Measurements from ENCODE around the gene PAX2.

PAX2 gene

DNA sequence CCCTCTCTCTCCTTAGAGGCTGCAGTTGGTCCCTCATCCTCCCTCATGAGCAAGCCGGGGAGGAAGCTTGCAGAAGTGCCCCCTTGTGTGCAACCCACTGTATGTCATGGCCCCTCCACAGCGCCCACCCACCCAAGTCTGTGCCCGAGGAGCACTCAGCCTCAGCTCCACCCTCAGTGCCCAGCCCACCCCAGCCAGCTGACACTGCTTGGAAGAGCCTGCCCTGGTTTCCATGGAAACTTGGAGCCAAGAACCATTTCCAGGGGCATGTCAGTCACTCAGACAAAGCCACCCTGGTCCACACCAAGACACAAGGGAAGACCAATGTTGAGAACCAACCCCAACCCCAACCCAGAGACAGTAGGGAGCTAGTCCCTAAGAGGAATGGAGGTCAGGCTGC, 79.5 kb downstream of the PAX2 start:
- Histone ChIP-seq H3K4me1 (ENCODE audit: control insufficient read depth, insufficient read depth, low read length, poor library complexity, severe bottlenecking) (peaks cover 24% of the 10 kb centered on the region), H3K9me3 (ENCODE audit: control insufficient read depth, low read length) (no peaks in the 10 kb centered on the region), H3K4me3 (ENCODE audit: extremely low read depth, insufficient read depth, low read length, poor library complexity, severe bottlenecking) (no peak overlapping the region), H3K27ac (ENCODE audit: low read depth, low read length, severe bottlenecking) (no peak overlapping the region), H3K36me3 (ENCODE audit: control insufficient read depth, insufficient read depth, low read length) (no peaks in the 10 kb centered on the region)
- WGBS, 2 experiments (ENCODE audit: insufficient coverage in 2 of 2), result 44 to 71% methylated on average over 1 to 2 of the region's 3 CpGs

GRCh38 chr10:100825325-100825875, 80.0 kb downstream of the PAX2 start:
- Histone ChIP-seq H3K4me3 (ENCODE audit: extremely low read depth, insufficient read depth, low read length, poor library complexity, severe bottlenecking) (no peak overlapping the region), H3K36me3 (ENCODE audit: control insufficient read depth, insufficient read depth, low read length) (no peaks in the 10 kb centered on the region), H3K27ac (ENCODE audit: low read depth, low read length, severe bottlenecking) (no peak overlapping the region), H3K9me3 (ENCODE audit: control insufficient read depth, low read length) (no peaks in the 10 kb centered on the region), H3K4me1 (ENCODE audit: control insufficient read depth, insufficient read depth, low read length, poor library complexity, severe bottlenecking) (peaks cover 29% of the 10 kb centered on the region)
- WGBS, 2 experiments (ENCODE audit: insufficient coverage in 2 of 2), result 7 to 14% methylated on average over 1 of the region's 2 CpGs

DNA sequence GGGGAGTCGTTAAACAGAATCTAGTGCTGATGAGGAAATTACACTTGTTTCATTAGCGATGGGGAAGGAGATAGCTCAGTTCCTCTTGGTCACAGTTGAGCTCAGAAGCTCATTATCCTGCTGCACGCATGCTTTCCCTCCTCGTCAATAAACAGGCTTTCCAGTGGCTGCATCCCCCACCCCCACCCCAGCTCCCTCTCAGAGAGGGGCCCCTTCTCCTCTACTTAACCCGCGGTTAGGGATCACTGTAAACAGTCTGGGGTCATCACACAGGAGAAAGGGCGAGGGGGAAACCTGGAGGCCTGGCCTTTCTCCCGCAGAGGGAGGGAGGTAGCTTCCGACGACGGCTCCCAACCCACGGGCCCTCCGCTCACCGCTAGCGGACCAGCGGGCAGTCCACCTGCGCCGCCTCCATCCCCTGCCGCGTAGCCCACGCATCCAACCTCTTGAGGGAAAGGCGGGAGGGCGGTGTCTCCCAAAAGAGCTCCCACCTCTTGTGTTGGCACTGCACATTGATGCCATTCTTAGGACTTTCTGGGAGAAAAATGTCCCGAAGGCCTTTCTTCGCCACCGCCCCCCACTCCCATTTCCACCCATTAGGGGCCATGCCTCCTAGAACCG, 80.8 kb downstream of the PAX2 start:
- H3K36me3 ChIP-seq (ENCODE audit: control insufficient read depth, insufficient read depth, low read length), result no peaks in the 10 kb centered on the region
- peak overlapping the region; percentile 1 for H3K4me3 ChIP-seq (ENCODE audit: extremely low read depth, insufficient read depth, low read length, poor library complexity, severe bottlenecking)
- H3K9me3 ChIP-seq (ENCODE audit: control insufficient read depth, low read length), result no peaks in the 10 kb centered on the region
- peaks cover 29% of the 10 kb centered on the region for H3K4me1 ChIP-seq (ENCODE audit: control insufficient read depth, insufficient read depth, low read length, poor library complexity, severe bottlenecking)
- H3K27ac ChIP-seq (ENCODE audit: low read depth, low read length, severe bottlenecking), result no peak overlapping the region
- WGBS, 2 experiments (ENCODE audit: insufficient coverage in 2 of 2), result 6 to 10% methylated on average over 11 to 26 of the region's 27 CpGs

- Histone ChIP-seq H3K4me1 (ENCODE audit: control insufficient read depth, insufficient read depth, low read length, poor library complexity, severe bottlenecking) (peaks cover 29% of the 10 kb centered on the region), H3K9me3 (ENCODE audit: control insufficient read depth, low read length) (no peaks in the 10 kb centered on the region), H3K36me3 (ENCODE audit: control insufficient read depth, insufficient read depth, low read length) (no peaks in the 10 kb centered on the region), H3K4me3 (ENCODE audit: extremely low read depth, insufficient read depth, low read length, poor library complexity, severe bottlenecking) (peak overlapping the region; percentile 33), H3K27ac (ENCODE audit: low read depth, low read length, severe bottlenecking) (no peak overlapping the region)
- 4 to 8% methylated on average over 23 to 39 of the region's 41 CpGs for WGBS, 2 experiments (ENCODE audit: insufficient coverage in 2 of 2)
Observed at GRCh38 chr10:100826661-100826982, 81.2 kb downstream of the PAX2 start.

DNA sequence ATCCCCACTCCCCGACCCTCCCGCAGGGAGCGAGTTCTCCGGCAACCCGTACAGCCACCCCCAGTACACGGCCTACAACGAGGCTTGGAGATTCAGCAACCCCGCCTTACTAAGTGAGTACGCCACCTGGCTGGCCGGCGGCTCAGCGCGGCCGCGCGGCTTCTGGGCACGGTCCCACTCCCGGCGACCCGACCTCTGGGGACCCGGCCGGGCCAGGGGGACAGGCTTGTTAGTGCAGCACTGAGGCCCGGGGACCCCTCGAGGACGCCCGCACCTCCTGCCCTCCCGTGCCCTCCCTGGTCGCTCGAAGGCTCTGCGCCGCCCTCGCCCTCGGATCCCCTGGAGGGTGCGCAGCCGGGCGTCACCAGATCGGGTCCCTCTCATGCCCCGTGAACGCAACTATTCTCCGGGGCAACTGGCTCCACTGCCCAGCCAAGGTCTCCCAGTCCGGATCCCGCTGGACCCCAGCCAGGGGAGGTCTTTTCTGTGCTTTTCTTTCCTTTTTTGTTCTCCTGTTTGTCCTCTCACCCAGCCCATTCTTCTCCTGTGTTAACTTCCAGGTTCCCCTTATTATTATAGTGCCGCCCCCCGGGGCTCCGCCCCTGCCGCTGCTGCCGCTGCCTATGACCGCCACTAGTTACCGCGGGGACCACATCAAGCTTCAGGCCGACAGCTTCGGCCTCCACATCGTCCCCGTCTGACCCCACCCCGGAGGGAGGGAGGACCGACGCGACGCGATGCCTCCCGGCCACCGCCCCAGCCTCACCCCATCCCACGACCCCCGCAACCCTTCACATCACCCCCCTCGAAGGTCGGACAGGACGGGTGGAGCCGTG, 81.8 kb downstream of the PAX2 start:
- H3K27ac ChIP-seq (ENCODE audit: low read depth, low read length, severe bottlenecking), result no peak overlapping the region
- H3K36me3 ChIP-seq (ENCODE audit: control insufficient read depth, insufficient read depth, low read length), result no peaks in the 10 kb centered on the region
- peak overlapping the region; percentile 33 for H3K4me3 ChIP-seq (ENCODE audit: extremely low read depth, insufficient read depth, low read length, poor library complexity, severe bottlenecking)
- WGBS, 2 experiments (ENCODE audit: insufficient coverage in 2 of 2), result 1 to 2% methylated on average over 45 to 46 of the region's 68 CpGs
- peaks cover 29% of the 10 kb centered on the region for H3K4me1 ChIP-seq (ENCODE audit: control insufficient read depth, insufficient read depth, low read length, poor library complexity, severe bottlenecking)
- H3K9me3 ChIP-seq (ENCODE audit: control insufficient read depth, low read length), result no peaks in the 10 kb centered on the region

- Histone ChIP-seq H3K27ac (ENCODE audit: low read depth, low read length, severe bottlenecking) (no peak overlapping the region), H3K9me3 (ENCODE audit: control insufficient read depth, low read length) (no peaks in the 10 kb centered on the region), H3K4me1 (ENCODE audit: control insufficient read depth, insufficient read depth, low read length, poor library complexity, severe bottlenecking) (peaks cover 29% of the 10 kb centered on the region), H3K4me3 (ENCODE audit: extremely low read depth, insufficient read depth, low read length, poor library complexity, severe bottlenecking) (peak overlapping the region; percentile 33), H3K36me3 (ENCODE audit: control insufficient read depth, insufficient read depth, low read length) (no peaks in the 10 kb centered on the region)
- WGBS, 2 experiments (ENCODE audit: insufficient coverage in 2 of 2), result 0% methylated on average over 38 to 59 of the region's 69 CpGs
Observed at GRCh38 chr10:100827819-100828737, 82.7 kb downstream of the PAX2 start.

DNA sequence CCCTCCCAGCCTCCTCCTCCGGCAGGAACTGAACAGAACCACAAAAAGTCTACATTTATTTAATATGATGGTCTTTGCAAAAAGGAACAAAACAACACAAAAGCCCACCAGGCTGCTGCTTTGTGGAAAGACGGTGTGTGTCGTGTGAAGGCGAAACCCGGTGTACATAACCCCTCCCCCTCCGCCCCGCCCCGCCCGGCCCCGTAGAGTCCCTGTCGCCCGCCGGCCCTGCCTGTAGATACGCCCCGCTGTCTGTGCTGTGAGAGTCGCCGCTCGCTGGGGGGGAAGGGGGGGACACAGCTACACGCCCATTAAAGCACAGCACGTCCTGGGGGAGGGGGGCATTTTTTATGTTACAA, 83.3 kb downstream of the PAX2 start:
- no peaks in the 10 kb centered on the region for H3K9me3 ChIP-seq (ENCODE audit: control insufficient read depth, low read length)
- H3K4me1 ChIP-seq (ENCODE audit: control insufficient read depth, insufficient read depth, low read length, poor library complexity, severe bottlenecking), result peaks cover 29% of the 10 kb centered on the region
- no peak overlapping the region for H3K27ac ChIP-seq (ENCODE audit: low read depth, low read length, severe bottlenecking)
- no peaks in the 10 kb centered on the region for H3K36me3 ChIP-seq (ENCODE audit: control insufficient read depth, insufficient read depth, low read length)
- WGBS, 2 experiments (ENCODE audit: insufficient coverage in 2 of 2), result no CpG with 5 or more reads among the region's 20 CpGs
- peak overlapping the region; percentile 33 for H3K4me3 ChIP-seq (ENCODE audit: extremely low read depth, insufficient read depth, low read length, poor library complexity, severe bottlenecking)

GRCh38 chr10:100829097-100829870, 83.9 kb downstream of the PAX2 start:
- Histone ChIP-seq H3K27ac (ENCODE audit: low read depth, low read length, severe bottlenecking) (no peak overlapping the region), H3K4me3 (ENCODE audit: extremely low read depth, insufficient read depth, low read length, poor library complexity, severe bottlenecking) (peak overlapping the region; percentile 33), H3K9me3 (ENCODE audit: control insufficient read depth, low read length) (no peaks in the 10 kb centered on the region), H3K36me3 (ENCODE audit: control insufficient read depth, insufficient read depth, low read length) (no peaks in the 10 kb centered on the region), H3K4me1 (ENCODE audit: control insufficient read depth, insufficient read depth, low read length, poor library complexity, severe bottlenecking) (peaks cover 29% of the 10 kb centered on the region)
- WGBS, 2 experiments (ENCODE audit: insufficient coverage in 2 of 2), result 5 to 6% methylated on average over 21 to 23 of the region's 58 CpGs

DNA sequence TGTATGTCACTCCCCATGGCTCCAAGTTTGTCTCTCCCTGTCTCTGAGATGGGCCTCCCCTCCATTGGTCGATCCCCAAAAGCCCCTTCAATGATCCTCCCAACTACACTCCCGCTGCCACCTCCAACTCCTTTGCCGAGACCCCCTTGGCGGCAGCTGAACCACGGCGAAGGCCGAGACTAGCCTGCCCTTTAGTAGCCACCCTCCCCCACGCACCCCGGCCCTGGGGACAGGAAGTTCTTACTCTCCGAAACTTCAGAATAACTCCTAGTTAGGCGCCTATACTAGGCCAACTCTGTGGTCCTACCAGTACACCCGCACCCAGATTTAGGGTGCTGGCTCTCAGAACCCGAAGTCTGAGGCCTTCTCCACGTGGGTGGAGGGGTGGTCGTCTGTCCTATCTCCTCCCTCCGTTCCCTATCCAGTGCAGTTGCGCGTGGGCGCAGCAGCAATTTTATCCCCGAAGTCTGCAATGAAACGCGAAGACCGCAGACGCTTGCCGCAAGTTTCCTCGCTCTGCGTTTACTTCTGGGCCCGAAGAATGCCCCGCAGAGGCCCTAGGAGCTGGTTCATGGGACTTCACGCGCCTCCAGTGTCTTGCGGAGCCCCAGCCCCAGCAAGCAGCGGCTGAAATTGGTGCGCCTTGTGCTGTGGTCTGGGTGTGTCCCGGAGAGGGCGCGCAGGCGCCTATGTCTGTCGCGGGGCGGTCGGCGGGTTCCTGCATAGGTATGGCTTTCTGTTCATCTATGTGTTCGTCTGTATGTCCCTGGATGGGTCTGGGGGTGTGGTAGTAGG, 84.7 kb downstream of the PAX2 start:
- 7% methylated on average over 37 to 38 of the region's 44 CpGs for WGBS, 2 experiments (ENCODE audit: insufficient coverage in 2 of 2)
- Histone ChIP-seq H3K36me3 (ENCODE audit: control insufficient read depth, insufficient read depth, low read length) (no peaks in the 10 kb centered on the region), H3K9me3 (ENCODE audit: control insufficient read depth, low read length) (no peaks in the 10 kb centered on the region), H3K4me1 (ENCODE audit: control insufficient read depth, insufficient read depth, low read length, poor library complexity, severe bottlenecking) (peaks cover 29% of the 10 kb centered on the region), H3K27ac (ENCODE audit: low read depth, low read length, severe bottlenecking) (no peak overlapping the region), H3K4me3 (ENCODE audit: extremely low read depth, insufficient read depth, low read length, poor library complexity, severe bottlenecking) (no peak overlapping the region)

Measured in mesodermal cell (in vitro differentiated cells).